Suprapubic skin (tissue), 4 donors: ENCODE results near the gene NCAPD2. TPM values are rescaled to one million over a fixed set of nuclear protein-coding genes. Genes with fewer than 3 reads are reported as not detected.

Experiments used
- DNase-seq, 2 donors: peaks; one replicate each; pipeline ENCODE4 v3.0.0-alpha.2; 2019; ENCODE audit warnings: low spot score in 2 of 2
- H3K27ac ChIP-seq: fragments of 200-600 bp; sonication (generic); one replicate; pipeline ENCODE4 v1.5.1; 2019
- H3K27me3 ChIP-seq: fragments of 200-600 bp; sonication (generic); one replicate; pipeline ENCODE4 v1.5.1; 2019
- H3K36me3 ChIP-seq: fragments of 200-600 bp; sonication (generic); one replicate; pipeline ENCODE4 v1.5.1; 2019
- H3K4me1 ChIP-seq: fragments of 200-600 bp; sonication (generic); one replicate; pipeline ENCODE4 v1.5.1; 2019
- H3K4me3 ChIP-seq: fragments of 200-600 bp; sonication (generic); one replicate; pipeline ENCODE4 v1.5.1; 2019; ENCODE audit warnings: mild to moderate bottlenecking
- H3K9me3 ChIP-seq: fragments of 200-600 bp; sonication (generic); one replicate; pipeline ENCODE4 v1.5.1; 2019
- CTCF ChIP-seq, 2 donors: fragments of 200-600 bp in 1 of 2; fragments of 450-650 bp in 1 of 2; sonication (generic) in 1 of 2; IDR thresholded peaks; one replicate each; pipeline ENCODE4 v1.5.1; 2016 to 2019; ENCODE audit warnings: antibody characterized with exemption in 2 of 2, mild to moderate bottlenecking in 1 of 2, moderate library complexity in 1 of 2
- EP300 ChIP-seq: sonication (generic); formaldehyde crosslinking; IDR thresholded peaks from one replicate; pipeline ENCODE4 v1.6.1; 2017; ENCODE audit warnings: antibody characterized with exemption
- POLR2A ChIP-seq, 2 donors: fragments of 450-650 bp; IDR thresholded peaks; one replicate each; pipeline ENCODE4 v1.6.1; 2017; ENCODE audit warnings: antibody characterized with exemption in 2 of 2, mild to moderate bottlenecking in 2 of 2, moderate library complexity in 2 of 2
- POLR2AphosphoS5 ChIP-seq, 3 donors: sonication (generic); formaldehyde crosslinking; IDR thresholded peaks; one replicate each; pipeline ENCODE4 v1.6.1; 2017; ENCODE audit warnings: antibody characterized with exemption in 3 of 3
- WGBS: methylation state at CpG from one replicate; pipeline ENCODE4 v1.1.5; 2018; 5-methylcytosine and 5-hydroxymethylcytosine counted together
- total RNA-seq, 4 donors: library from RNA; depleted of rRNA; stranded (reverse); fragments of >200 nt; gene quantifications; one replicate each; pipeline ENCODE4 v1.1.0, GENCODE V29; 2016

NCAPD2 gene
- total RNA-seq, 4 donors from 2014 or later = 22.6 to 43.2 (median 31.0) TPM

- H3K36me3 ChIP-seq = peaks cover 59% of the 10 kb centered on the region
- H3K4me3 ChIP-seq = peak overlapping the region; percentile 96
- no peaks in the 10 kb centered on the region for H3K27me3 ChIP-seq
- DNase-seq = no peak
- TF ChIP-seq EP300 = no peak
- no peak for TF ChIP-seq CTCF (IDR thresholded peaks at IDR 0.05)
- no peak for TF ChIP-seq POLR2AphosphoS5 (IDR thresholded peaks at IDR 0.05)
- TF ChIP-seq POLR2A (IDR thresholded peaks at IDR 0.05) = no peak
- no peaks in the 10 kb centered on the region for H3K9me3 ChIP-seq
- 25% methylated on average over 12 of the region's 20 CpGs for WGBS
- H3K27ac ChIP-seq = peak overlapping the region; percentile 98
- peaks cover 45% of the 10 kb centered on the region for H3K4me1 ChIP-seq
Observed at GRCh38 chr12:6532051-6532926, 38.4 kb downstream of the NCAPD2 start.

- TF ChIP-seq POLR2AphosphoS5 (IDR thresholded peaks at IDR 0.05) = peak in 1 of 3 donors; percentile 36
- no peak for TF ChIP-seq POLR2A (IDR thresholded peaks at IDR 0.05)
- no peak for TF ChIP-seq CTCF (IDR thresholded peaks at IDR 0.05)
- TF ChIP-seq EP300 = no peak
- Histone ChIP-seq H3K27ac (peak overlapping the region; percentile 98), H3K4me3 (peak overlapping the region; percentile 96)
Observed at GRCh38 chr12:6532927-6533652, 39.2 kb downstream of the NCAPD2 start.

GRCh38 chr12:6533653-6533922 lies 39.7 kb downstream of the NCAPD2 start:
- Histone ChIP-seq H3K4me1 (peaks cover 54% of the 10 kb centered on the region), H3K9me3 (no peaks in the 10 kb centered on the region), H3K27me3 (no peaks in the 10 kb centered on the region), H3K4me3 (peak overlapping the region; percentile 96), H3K27ac (peak overlapping the region; percentile 98), H3K36me3 (peaks cover 58% of the 10 kb centered on the region)
- no peak for DNase-seq
- TF ChIP-seq POLR2A (IDR thresholded peaks at IDR 0.05) (no peak), CTCF (IDR thresholded peaks at IDR 0.05) (no peak), POLR2AphosphoS5 (IDR thresholded peaks at IDR 0.05) (no peak), EP300 (no peak)
- 3% methylated on average over 6 of the region's 9 CpGs for WGBS

More at GRCh38 chr12:6532927-6533652, 39.2 kb downstream of the NCAPD2 start:
- peaks cover 58% of the 10 kb centered on the region for H3K36me3 ChIP-seq
- DNase-seq = peak in 1 of 2 donors; percentile 85
- peaks cover 53% of the 10 kb centered on the region for H3K4me1 ChIP-seq
- no peaks in the 10 kb centered on the region for H3K27me3 ChIP-seq
- no peaks in the 10 kb centered on the region for H3K9me3 ChIP-seq
- WGBS = 4% methylated on average over 14 of the region's 14 CpGs

GRCh38 chr12:6533923-6534694 lies 40.2 kb downstream of the NCAPD2 start, which contains the start of gene GAPDH:
Gene GAPDH, plus strand, starts transcription at chr12:6534517. Its CDS starts 316 bp downstream, at chr12:6534833.
- TF ChIP-seq POLR2A (IDR thresholded peaks at IDR 0.05) (peak; percentile 89 to 94), POLR2AphosphoS5 (IDR thresholded peaks at IDR 0.05) (peak; percentile 79 to 94 (median 93)), CTCF (IDR thresholded peaks at IDR 0.05) (no peak), EP300 (no peak)
- peaks cover 54% of the 10 kb centered on the region for H3K36me3 ChIP-seq
- peaks cover 54% of the 10 kb centered on the region for H3K4me1 ChIP-seq
- WGBS = 0% methylated on average over 21 of the region's 62 CpGs
- peak within 1 kb of the TSS; percentile 96 for H3K4me3 ChIP-seq
- no peaks in the 10 kb centered on the region for H3K9me3 ChIP-seq
- H3K27ac ChIP-seq = peak within 1 kb of the TSS; percentile 98
- DNase-seq = peak; percentile 92 to 94
- H3K27me3 ChIP-seq = no peaks in the 10 kb centered on the region
